Measurements from ENCODE around the gene NLGN3.

The NLGN3 gene

GRCh38 chrX:71144651-71145050 lies at the start of gene NLGN3:
Gene NLGN3, plus strand, starts transcription at chrX:71144841. Its CDS starts 2,909 bp downstream, at chrX:71147750.
- DNase-seq (ENCODE audit: low spot score) = no peak

GRCh38 chrX:71095033-71095432 lies 49.6 kb upstream of the NLGN3 start:
- no peak for DNase-seq (ENCODE audit: low spot score)

GRCh38 chrX:71095555-71095980 lies 49.1 kb upstream of the NLGN3 start, which contains the start of gene FOXO4:
Gene FOXO4, plus strand, starts transcription at chrX:71095851. Its CDS starts 678 bp downstream, at chrX:71096529.
- peak; percentile 93 for DNase-seq (ENCODE audit: low spot score)

GRCh38 chrX:71095981-71096759 lies 48.5 kb upstream of the NLGN3 start:
- no peak for DNase-seq (ENCODE audit: low spot score)

- no peak for DNase-seq (ENCODE audit: low spot score)
Measured at GRCh38 chrX:71096760-71097032, 47.9 kb upstream of the NLGN3 start.

GRCh38 chrX:71098302-71098701 lies 46.3 kb upstream of the NLGN3 start:
- peak; percentile 46 for DNase-seq (ENCODE audit: low spot score)

GRCh38 chrX:71098951-71099506 lies 45.6 kb upstream of the NLGN3 start:
- DNase-seq (ENCODE audit: low spot score) = no peak

- DNase-seq (ENCODE audit: low spot score) = no peak
Measured at GRCh38 chrX:71099736-71100135, 44.9 kb upstream of the NLGN3 start.

- DNase-seq (ENCODE audit: low spot score) = no peak
Measured at GRCh38 chrX:71100581-71101505, 43.8 kb upstream of the NLGN3 start.

GRCh38 chrX:71102292-71102691 lies 42.3 kb upstream of the NLGN3 start:
- DNase-seq (ENCODE audit: low spot score) = no peak

GRCh38 chrX:71103110-71103983 lies 41.3 kb upstream of the NLGN3 start:
- DNase-seq (ENCODE audit: low spot score) = peak; percentile 81

- no peak for DNase-seq (ENCODE audit: low spot score)
Measured at GRCh38 chrX:71105628-71106027, 39.0 kb upstream of the NLGN3 start.

- DNase-seq (ENCODE audit: low spot score) = no peak
Measured at GRCh38 chrX:71106427-71106826, 38.2 kb upstream of the NLGN3 start, which contains the start of gene CXorf65. Gene CXorf65, minus strand, starts transcription at chrX:71106740. Its CDS starts 184 bp downstream, at chrX:71106556.

- no peak for DNase-seq (ENCODE audit: low spot score)
Measured at GRCh38 chrX:71107245-71107644, 37.4 kb upstream of the NLGN3 start.

GRCh38 chrX:71107762-71108360 lies 36.8 kb upstream of the NLGN3 start:
- no peak for DNase-seq (ENCODE audit: low spot score)

GRCh38 chrX:71109051-71109450 lies 35.6 kb upstream of the NLGN3 start:
- no peak for DNase-seq (ENCODE audit: low spot score)

GRCh38 chrX:71111141-71111843 lies 33.3 kb upstream of the NLGN3 start, which contains the start of gene IL2RG:
Gene IL2RG, minus strand, starts transcription at chrX:71111577. Its CDS starts 38 bp downstream, at chrX:71111539.
- no peak for DNase-seq (ENCODE audit: low spot score)

- no peak for DNase-seq (ENCODE audit: low spot score)
Measured at GRCh38 chrX:71111921-71112431, 32.7 kb upstream of the NLGN3 start.

- DNase-seq (ENCODE audit: low spot score) = no peak
Measured at GRCh38 chrX:71117358-71117757, 27.3 kb upstream of the NLGN3 start.
